Amygdala (tissue), 56 donors: ENCODE results near the gene JPH2.
"Not testable (repeated sequence)": the region's sequence is repeated elsewhere in the genome, so short reads cannot be mapped to it uniquely, and the experiment has no call there.

Experiments
- DNase-seq, 56 donors: peaks; one replicate each; lab custom pipeline; 2025; lab: John Stamatoyannopoulos, UW

JPH2 gene

DNA sequence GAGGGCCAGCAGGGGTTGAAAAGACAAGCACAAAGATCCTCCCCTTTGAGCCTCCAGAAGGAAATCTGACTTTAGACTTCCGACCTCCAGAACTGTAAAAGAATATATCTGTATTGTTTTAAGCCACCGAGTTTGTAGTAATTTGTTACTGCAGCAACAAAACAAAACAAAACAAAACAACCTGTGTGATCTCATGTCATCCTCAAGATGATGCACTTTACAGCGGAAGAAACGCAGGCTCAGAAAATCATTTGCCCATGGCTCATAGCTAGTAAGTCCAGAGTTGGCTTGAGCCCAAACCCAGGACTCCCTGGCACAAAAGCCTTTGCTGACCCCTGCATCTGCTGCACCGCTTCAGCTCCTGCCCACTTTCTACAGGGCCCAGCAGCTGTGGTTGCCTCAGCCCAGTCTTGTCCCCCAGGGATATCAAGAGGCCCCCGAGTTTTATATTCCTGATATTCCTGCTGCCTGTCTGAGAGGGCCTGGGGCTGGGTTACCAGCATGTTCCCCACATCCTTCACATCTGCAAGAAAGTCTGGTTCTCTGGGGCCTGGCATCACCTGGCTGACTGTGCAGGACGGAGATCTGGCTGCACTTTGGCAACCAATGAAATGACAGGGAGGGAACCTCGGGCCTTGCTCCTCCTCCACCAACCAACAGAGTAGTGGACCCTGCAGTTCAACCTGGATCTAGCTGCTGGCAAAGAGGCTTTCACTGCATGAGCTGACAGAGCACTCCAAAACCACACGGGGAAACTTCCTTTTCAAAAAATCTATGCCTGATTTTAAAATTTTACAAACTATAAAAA is 56.9 kb downstream of the JPH2 start:
- DNase-seq = no peak

DNA sequence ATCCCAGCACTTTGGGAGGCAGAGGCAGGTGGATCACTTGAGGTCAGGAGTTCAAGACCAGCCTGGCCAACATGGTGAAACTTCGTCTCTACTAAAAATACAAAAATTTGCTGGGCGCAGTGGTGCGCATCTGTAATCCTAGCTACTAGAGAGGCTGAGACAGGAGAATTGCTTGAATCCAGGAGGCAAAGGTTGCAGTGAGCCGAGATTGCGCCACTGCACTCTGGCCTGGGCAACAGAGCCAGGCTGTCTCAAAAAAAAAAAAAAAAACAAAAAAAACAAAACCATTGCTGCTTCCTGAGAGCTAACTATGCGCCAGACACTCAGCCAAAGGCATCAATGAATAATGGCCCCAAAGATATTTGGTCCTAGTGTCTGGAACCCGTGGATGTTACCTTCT is 57.7 kb downstream of the JPH2 start:
- DNase-seq = not testable (repeated sequence)

DNA sequence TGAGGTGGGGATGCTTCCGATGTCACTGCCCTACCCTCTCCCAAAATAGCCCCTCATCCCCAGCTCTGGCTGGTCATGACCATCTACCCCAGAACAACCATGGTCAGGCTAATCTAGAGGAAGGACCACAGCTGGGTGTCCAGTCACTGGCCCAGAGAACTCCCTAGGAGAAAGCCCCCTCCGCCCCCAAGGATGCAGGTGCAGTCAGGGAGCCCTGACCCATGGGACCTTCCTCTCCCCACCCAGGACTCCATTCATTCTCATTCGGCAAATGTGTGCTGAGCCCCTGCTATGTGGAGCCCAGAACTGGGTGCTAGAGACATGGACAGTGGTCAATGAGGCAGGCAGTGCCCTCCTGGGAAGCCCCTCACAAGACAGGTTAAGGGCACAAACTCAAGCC is 60.5 kb downstream of the JPH2 start:
- no peak for DNase-seq

DNA sequence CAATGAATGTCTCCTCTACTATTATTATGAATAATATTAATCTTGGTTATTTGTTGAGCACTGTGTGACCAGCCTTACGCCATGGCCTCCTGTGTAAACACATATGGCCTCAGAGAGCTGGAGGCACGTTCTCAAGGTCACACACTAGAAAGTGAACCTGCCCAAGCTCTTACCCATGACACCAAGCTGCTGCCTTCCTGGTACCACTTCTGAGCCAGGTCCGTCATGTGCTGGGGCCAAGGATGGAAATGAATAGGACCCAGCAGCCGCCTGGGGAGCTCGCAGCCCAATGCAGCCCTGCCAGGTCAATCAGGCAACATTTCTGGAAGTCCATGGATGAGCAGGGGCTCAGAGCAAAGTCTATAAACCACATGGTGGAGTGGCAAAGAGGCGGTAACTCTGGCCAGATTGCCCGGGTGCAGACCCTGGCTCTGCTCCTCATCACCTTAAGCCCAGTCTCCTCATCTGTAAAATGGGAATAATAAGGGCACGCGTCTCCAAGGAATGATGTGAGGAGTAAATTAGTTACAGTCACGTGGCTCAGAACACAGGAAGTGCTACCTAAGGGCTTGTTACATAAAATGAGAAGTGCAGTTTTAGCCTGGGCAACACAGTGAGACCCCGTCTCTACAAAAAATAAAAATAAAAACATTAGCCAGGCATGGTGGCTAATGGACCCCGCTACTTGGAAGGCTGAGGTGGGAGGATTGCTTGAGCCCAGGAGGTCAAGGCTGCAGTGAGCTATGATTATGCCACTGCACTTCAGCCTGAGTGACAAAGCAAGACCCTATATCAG is 61.5 kb downstream of the JPH2 start:
- no peak for DNase-seq

DNA sequence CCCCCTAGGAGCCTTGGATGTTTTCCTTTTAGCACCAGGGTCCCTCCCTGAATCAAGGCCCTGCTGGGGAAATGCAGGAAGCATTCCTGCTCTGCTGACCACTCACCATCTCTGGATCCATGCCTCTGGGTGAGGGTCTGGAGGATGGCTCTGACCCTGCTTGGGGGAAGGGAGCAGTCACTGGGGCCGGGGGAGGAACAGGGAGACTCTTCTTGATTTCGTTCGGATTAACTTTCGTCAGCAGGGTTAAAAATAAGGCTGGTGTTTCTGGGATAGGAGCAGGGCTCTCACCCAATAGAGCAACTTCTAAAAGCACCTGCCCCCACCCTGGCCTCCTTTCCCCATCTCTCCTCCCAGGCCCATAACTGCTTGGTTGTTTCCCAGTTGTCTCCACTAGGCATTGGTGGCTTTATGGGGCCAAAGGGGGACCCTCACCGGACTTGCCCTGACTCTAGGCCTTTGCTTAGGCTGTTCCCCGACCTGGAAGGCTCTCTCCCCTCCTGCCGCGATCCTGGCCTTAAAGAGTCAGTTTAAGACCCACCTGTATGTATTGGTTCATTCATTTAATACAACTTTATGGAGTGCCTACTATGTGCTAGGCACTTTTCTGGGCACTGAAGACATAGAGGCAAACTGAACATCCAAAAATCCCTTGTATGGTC is 63.0 kb downstream of the JPH2 start:
- DNase-seq = no peak

DNA sequence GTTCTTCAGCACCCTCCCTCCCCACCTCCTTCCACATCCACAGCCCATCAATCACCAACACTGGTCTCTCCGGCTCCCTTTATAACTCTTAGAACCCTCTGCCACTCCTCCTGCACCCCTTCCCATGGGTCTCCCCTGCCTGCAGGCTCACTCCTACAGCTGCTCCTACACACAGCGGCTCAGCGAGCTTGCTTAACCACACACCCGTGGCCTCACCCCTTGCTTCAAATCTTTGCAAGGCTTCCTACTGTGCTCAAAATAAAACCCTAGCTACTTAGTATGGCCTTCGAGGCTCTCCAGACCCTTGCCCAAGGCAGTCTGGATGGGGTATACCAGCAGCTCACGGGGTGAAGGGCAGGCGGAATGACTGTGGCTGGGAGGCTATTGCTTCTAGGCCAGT is 63.7 kb downstream of the JPH2 start:
- no peak for DNase-seq

DNA sequence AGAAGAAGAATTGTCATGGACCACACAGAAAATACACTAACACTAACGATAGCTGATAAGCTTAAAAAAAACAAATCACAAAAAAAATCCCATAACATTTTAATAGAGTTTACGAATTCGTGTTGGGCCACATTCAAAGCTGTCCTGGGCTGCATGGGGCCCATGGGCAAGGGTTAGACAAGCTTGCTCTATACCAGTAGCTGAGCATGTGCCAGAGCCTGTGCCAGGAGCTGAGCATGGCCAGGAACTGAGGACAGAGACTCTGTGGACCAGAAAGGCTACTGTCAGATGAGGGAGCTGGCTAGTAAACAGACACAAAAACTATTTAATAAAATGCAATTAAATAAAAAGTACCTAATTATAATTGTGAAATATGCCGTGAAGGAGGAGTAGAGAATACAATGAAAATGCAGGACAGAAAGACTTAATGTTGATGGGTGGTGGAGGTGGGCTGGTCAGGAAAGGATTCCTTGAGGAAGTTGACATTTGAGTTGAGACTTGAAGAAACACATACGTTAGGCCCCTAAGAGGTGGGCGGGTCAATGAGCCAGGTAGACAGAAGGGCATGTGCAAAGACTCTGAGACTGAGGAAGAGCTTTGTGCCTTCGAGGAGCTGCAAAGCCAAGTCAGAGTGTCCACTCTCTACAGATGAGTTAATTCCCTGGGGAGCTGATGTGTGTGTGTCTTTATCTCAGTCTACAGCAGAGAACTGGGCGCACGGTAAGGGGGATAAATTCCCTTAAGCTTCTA is 66.1 kb downstream of the JPH2 start:
- DNase-seq = no peak

DNA sequence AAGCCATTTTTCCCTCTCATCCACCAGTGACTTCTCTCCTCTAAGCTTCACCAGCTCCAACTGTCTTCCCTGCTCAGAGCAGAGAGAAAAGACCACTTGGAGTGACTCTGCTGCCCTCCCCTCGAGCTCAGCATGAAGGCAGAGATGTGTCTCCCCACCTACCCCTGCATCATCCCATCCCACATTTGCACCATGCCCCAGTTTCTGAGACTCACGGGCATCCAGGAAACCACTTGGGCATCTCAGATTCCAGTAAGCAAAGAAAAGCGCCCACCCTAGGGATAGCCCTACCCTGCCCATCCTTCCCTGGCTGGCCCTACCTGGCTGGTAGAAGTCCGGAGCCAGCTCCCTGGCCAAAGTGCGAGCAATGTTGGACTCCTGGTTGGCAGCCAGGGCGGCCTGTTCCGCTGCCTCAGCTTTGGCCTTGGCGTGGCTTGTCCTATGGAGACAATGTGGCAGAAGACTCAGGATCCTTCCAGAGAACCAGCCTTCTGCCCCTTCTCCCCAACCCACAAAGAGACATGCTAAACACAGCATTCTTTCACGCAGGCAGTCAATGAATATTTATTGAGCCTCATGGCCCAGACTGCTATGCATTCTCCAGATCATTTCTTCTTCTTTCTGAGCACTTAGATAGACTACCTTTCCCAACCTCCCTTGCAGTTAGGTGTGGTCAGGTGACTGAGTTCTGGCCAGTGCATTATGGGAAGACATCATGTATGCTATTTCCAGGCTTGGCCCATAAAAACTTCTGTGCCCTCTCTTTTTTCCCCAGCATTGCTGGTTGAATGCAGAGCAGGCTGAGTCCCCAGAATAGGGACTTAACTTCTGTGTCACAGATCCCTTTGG is 68.6 kb downstream of the JPH2 start:
- DNase-seq = no peak

DNA sequence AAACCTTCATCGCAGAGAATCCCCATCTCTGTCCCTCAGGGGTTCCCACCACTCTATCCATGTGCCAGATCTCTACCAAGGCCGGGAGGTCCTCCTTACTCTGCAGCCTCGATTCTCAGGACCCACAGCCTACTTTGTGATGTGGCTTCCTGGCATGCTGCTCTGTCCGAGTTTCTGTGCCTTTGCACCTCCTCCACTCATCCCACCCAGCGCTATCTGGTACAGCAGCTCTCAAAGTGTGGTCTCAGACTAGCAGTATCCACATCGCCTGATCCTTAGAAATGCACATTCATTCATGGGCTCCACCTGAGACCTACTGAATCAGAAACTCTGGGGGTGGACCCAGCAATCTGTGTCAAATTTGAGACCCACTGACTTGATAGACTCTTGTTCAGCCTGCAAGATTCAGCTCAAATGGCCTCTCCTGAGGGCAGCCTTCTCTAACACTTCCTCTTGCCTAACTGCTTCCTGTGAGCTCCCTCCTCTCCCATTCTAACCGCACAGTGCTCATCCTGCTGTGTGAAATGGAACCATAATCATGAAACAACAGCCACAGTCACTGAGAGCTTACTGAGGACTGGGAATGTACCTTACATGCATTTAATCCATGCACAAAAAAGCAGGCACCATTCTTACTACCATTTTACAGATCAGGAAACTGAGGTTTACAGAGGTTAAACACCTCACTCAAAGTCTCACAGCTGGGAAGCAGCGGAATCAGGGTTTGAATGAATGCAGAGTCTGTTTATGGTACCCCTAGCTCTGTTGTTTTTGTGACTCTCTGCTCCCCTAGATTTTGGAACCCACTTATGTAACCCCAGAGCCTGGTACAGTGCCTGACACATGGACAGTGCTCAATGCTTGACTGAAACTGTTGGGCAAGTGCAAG is 69.4 kb downstream of the JPH2 start:
- DNase-seq = no peak

DNA sequence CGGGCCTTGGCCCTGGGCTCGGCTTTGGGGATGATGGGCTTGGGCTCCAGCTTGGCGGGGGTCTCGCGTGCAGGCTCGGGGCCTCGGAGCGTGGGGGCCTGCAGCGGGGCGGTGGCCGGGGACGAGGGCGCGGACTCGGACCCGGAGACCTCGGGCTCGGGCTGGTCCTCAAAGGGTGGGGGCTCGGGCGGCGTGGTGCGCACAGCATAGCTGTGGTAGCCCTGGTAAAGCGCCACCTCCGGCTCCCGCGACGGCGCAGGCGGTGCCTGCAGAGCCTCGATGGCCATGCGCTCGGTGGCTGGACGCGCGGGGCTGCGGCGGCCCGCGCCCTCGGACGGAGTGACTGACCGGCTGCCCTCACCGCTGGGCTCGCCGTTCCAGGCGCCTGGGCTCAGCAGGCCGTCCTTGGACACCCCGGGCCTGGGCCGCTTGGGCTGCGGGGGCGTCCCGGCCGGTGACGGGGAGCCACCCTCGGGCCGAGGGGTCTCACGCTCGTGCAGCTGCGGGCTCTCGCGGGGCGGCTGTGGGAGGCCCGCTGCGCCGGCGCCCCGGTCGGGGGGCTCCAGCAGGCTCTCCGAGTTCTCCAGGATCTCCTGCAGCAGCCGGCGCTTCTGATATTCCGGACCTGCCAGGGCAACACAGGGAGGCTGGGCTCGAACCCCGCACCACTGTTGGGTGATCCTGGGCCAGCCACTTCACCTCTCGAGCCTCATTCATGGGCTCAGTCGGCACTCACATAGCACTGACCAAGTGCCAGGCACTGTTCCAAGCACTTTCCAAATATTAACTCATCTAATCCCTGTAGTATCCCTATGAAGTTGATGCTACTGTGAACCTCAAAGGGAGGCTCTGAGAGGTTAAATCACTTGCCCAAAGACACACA is 71.0 kb downstream of the JPH2 start:
- DNase-seq = no peak

DNA sequence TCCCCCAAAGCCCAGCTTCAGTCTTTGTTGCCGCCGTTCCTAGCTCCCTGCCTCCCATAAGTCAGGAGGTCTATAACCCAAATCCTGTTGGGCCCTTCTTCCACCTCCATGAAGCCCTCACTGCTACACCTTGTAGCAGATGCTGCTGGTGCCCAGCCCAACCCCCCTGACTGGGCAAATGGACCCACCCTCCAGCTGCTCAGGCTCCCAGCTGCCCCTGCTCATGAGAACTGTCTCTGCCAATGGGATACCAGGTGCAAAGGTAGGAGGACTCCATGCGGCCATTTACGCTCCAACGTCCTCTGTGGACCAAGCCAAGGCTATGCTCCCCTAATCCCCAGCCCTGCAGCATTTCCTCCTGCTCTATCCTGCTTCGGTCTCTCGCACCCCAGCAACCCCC is 71.8 kb downstream of the JPH2 start:
- DNase-seq = no peak

DNA sequence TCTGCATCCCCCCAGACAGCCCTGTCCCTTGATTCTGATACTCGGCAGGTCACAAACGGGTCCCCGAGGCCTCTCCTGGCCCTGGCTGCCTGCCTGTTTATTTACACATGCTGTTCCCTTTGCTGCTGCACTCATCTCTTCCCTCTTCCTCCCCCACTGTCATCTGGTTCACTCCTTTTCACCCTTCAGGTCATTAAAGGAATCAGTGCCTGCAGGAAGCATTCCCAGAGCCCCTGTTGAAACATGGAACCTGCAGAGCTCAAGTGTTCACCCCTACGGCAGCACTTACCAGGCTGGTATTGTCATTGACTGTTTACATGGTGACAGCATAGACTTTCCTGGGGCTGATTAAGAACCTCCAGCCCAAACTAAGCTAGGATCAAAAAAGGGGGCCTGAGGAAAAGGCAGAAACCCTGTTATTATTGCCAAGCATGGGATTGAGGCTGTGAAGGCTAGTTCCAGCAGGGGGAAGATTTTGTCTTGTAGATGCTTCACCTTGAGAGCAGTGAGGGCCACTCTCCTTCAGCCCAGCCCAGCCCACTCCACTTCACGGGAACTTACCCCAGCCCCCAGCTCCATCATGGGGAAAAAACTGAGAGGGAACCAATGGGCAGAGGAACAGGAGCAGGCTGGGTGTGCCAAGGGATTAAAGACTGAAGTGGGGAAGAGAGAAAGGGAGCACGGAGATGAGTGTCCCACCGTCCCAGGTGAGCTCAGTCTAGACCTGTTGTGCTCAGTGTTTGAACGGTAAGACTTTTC is 73.2 kb downstream of the JPH2 start:
- no peak for DNase-seq

DNA sequence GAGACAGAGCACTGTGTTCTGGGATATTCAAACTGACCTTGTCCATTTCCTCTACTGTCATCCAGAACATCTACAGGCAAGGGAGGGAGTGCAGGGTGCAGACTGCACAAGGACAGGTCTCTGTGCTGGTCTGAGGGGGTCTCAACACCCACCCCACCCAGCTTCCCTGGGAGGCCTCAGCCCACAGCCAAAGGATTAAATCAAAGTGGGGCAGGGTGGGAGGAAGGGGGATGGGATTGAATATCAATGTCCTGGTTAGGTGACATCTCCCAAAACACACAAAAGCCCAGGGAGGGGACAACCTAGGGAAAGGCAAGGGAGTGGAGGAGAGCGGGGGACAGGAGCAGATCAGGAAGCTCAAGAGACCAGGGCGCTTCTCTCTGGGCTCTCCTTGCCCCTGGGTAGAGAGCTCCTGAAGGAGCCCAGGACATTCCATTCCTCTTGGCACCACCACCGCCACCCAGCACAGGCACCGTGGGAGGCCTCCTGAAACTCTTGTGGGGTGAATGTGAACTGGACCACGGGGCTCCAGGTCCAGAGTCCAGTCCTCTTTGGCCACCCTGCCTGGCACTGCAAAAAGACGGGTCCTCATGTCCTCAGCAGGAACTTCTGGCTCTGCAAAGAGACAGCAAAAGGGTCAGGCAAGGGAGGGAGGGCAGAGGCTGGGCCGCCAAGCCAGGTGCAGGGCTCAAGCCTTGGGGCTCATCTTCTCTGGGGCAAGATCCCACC is 73.9 kb downstream of the JPH2 start:
- DNase-seq = no peak

DNA sequence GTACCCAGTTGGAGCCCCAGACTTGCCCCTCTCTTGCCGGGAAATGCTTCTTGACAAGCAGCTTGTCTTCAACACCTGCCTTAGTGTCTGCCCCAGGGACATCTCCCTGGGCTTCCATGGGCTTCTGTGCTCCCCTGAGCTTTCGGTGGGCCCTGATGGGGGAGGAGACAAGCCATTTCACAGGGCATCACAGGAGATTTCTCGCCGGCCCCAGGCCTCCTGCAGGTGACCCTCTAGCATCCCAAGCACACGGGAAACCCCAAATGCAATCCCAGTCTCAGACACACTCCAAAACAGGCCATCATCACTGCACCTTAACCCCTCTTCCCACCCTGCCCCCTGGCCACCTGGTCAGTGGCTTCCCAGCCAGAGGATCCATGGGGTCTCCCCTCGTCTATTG is 74.5 kb downstream of the JPH2 start:
- DNase-seq = no peak

DNA sequence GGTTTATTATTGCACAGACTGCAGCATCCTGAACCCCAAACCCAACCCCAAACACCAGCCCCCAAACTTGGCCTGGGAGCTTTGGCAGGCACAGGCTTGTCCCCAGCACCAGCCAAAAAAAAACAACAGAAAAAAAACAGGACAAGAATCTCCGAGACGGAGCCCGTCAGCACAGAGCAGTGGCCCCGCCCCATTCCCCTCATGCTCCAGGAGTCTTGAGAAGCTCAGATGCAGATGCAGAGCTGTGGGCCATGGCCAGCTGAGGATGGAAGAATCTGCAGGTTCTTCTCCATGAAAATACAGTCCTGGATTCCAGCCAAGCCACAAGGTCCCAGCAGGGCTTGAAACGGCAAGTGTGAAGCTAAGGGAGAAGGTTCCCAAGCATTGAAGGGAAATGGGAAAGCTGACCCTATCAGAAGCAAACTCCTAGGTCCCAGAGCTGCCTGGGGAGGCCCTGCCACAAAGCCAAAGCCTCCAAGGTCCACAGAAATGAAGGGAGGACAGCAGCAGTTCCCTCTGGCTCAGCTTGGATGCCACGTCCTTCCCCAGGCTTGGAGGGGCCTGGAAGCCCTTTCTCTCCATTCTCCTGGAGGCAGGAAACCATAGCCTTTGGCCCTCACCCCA is 75.2 kb downstream of the JPH2 start:
- peak in 1 of 56 donors; percentile 10 for DNase-seq
